GM21423 (cell line): ENCODE data around the gene CACNA1B.
"Not testable (repeated sequence)": the region's sequence is repeated elsewhere in the genome, so short reads cannot be mapped to it uniquely, and the experiment has no call there.

ENCODE experiments used
- ATAC-seq: cut with Tn5 transposase; IDR thresholded peaks from one replicate; pipeline ENCODE4 v1.9.1; 2021; ENCODE audit warnings: mild to moderate bottlenecking, moderate library complexity; ENCODE audit not compliant: unreplicated experiment

The CACNA1B gene

GRCh38 chr9:137884547-137884946 lies 7.0 kb downstream of the CACNA1B start:
- not testable (repeated sequence) for ATAC-seq

DNA sequence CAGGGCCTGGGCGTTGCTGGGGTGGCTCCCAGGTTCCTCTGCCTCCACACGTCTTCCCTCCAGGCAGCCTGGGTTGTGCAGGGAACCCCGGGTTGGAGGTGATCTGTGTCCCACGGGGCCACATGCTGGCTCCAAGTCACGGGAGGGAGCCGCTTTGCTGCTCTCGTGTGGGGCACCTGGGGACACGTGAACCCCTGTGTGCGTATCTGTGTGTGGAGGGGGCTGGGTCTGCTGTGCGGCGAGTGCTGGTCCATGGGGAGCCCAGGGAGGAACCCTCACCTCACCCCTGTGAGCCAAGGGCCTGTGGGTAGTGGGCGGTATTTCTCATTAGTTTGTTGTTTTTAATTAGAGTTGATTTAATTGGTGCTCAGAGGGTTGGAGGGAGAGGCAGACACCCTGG lies 7.5 kb downstream of the CACNA1B start:
- not testable (repeated sequence) for ATAC-seq

DNA sequence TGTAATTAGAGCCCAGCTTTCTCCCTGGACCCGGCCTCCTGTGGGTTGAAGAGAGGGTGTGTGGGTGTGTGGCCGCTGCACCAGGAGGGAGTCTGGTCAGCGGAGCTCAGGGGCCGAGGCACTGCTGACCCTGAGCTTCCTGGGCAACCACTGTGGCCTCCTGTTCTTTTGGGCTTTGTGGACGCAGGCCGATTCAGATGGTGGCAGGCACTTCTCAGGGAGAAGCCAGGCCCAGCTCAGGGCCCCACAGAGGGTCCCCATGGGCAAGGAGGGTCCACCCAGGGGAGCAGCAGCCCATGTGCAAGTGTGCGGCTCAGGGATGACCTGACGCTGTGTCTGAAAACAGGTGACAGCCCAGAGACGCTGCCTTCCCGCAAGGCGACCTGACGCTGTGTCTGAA lies 11.0 kb downstream of the CACNA1B start:
- ATAC-seq = not testable (repeated sequence)

- not testable (repeated sequence) for ATAC-seq
Measured at GRCh38 chr9:137889966-137890365, 12.4 kb downstream of the CACNA1B start.

DNA sequence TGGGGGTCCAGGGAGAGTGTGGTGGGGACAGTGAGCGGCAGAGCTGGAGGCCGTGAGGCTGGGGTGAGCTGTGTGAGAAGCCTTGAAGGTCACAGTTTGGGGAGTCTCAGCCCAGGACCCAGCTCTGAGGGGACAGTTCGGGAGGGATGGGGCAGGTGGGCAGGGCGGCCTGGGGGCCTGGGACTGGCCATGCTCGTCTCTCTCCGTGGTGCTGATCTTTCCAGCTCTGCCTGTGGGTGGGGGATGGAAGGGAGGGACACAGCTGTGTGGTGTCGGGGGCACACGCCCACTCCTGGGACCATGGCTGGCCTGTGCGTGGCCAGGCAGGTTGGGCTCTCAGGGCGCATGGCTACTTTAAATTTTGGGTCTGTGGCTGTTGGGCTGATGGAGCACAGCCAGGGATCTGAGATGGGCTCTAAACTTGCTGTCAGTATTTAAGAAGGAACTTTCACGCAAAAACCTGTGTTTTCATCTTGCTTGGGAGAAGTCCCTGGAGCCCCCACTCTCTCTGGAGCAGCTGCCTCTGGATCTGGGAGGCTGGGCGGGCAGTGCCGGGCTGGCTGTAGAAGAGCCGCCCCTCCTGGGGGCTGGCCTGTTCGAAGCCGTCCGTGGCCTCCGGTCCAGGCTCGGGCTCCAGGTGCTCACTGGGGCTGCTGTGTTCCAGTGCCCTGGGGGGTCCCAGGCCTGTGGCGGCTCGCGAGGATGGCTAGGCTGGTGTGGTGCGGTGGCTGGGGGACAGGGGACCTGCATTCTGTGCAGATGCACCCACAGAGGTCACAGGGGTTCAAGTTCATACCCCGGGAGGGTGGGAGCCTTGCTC lies 13.4 kb downstream of the CACNA1B start:
- not testable (repeated sequence) for ATAC-seq

DNA sequence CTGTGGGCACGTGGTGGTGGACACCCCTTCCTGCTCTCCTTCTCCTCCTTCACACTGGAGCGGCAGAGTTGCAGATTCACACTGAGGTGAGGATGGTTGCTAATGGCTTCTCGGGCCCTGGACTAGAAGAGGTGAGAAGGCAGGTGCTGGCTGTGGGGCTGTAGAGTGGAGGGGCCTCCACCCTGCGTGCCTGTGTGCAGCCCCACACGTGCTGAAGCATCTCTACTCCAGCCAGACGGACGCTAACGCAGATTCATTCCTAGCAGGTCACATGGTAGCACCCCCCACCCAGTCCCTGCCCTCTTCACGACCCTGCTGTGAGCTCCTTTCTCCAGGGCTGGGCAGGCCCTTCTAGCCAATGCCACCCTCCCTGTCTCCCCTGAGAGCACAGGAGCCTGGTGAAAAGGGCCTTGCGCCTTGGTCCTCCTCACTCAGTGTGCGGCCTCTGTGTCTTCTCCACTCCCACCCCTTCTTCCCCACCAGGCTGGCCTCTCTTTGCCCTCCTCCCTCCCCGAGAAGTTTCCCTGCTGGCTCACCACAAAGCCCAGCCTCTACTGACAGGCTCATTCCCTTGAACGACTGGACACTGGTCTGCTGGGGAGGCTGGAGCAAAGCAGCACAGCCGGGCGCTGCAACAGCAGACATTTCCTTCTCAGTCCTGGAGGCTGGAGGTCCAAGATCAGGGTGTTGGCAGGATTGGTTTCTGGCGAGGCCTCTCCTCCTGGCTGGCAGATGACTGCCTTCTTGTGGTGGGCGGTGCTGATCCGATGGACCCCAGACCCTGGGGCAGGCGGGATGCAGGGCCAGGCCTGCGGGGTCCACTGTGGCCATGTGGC lies 14.2 kb downstream of the CACNA1B start:
- ATAC-seq = no peak

GRCh38 chr9:137892424-137893191 lies 15.0 kb downstream of the CACNA1B start:
- no peak for ATAC-seq

DNA sequence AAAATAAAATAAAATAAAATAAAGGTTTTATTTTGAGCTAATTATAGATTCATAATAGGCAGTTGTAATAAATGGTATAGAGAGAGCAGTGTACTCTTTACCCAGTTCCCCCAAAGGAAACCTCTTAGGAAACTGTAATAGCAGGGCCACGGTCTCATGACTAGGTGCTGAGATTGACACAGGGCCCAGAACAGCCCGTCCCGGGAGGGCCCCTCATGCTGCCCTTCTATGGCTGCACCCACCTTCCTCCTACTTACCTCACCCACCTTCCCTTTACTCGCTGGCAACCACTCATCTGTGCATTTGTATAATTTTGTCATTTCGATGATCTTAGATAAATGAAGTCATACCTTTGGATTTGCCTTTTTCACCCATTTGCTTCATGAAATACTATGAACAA lies 16.1 kb downstream of the CACNA1B start:
- no peak for ATAC-seq

GRCh38 chr9:137899551-137900360 lies 22.2 kb downstream of the CACNA1B start:
- ATAC-seq = no peak

DNA sequence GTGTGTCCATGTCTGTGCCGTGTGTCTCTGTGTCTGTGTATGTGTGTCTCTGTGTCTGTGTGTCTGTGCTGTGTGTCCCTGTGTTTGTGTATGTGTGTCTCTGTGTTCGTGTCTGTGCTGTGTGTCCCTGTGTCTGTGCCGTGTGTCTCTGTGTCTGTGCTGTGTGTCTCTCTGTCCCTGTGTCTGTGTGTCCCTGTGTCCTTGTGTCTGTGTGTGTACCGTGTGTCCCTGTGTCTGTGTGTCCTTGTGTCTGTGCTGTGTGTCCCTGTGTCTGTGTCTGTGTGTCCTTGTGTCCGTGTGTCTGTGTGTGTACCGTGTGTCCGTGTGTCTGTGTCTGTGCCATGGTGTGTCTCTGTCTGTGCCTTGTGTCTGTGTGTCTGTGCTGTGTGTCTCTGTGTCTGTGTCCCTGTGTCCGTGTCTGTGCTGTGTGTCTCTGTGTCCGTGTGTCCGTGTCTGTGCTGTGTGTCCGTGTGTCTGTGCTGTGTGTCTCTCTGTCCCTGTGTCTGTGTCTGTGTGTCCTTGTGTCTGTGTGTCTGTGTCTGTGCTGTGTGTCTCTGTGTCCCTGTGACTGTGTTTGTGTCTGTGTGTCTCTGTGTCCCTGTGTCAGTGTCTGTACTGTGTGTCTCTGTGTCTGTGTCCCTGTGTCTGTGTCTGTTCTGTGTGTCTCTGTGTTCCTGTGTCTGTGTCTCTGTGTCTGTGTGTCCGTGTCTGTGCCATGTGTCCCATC lies 23.2 kb downstream of the CACNA1B start:
- no peak for ATAC-seq

DNA sequence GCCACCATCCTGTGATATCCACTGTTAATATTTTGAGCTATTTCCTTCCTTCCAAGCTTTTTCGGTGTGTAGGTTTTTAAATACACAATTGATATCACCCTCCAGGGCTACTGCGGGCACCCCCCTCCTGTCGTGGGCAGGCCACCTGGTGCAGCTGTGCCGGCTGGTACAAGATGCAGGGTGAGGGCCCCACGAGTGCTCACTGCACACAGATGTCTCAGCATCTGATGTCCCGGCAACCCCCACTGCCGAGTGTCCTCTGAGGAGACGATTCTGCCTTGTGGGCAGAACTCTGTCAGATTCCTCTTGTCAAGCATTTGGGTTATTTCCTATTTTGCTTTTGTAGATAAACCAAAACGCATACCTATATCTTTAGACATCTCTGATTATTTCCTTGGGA lies 25.1 kb downstream of the CACNA1B start:
- no peak for ATAC-seq

- no peak for ATAC-seq
Measured at GRCh38 chr9:137905740-137906139, 28.2 kb downstream of the CACNA1B start.

GRCh38 chr9:137907776-137908175 lies 30.2 kb downstream of the CACNA1B start:
- ATAC-seq = no peak

GRCh38 chr9:137912671-137913070 lies 35.1 kb downstream of the CACNA1B start:
- ATAC-seq = no peak

DNA sequence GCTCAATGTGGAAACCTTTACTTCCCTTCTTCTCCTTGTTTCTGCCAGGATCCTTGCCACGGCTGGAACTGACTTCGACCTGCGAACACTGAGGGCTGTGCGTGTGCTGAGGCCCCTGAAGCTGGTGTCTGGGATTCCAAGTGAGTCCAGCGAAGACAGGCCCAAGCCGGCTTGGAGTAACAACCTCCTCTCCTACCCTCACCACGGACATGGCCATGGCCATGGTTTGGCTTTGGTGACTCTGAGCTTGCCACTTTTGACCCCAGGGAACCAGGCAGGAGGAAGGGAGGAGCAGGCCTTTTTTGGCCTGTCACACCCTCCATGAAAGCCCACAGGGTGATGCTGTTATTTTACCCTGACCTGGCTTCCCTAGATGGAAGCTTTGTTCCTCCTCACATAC lies 35.5 kb downstream of the CACNA1B start:
- ATAC-seq = no peak

DNA sequence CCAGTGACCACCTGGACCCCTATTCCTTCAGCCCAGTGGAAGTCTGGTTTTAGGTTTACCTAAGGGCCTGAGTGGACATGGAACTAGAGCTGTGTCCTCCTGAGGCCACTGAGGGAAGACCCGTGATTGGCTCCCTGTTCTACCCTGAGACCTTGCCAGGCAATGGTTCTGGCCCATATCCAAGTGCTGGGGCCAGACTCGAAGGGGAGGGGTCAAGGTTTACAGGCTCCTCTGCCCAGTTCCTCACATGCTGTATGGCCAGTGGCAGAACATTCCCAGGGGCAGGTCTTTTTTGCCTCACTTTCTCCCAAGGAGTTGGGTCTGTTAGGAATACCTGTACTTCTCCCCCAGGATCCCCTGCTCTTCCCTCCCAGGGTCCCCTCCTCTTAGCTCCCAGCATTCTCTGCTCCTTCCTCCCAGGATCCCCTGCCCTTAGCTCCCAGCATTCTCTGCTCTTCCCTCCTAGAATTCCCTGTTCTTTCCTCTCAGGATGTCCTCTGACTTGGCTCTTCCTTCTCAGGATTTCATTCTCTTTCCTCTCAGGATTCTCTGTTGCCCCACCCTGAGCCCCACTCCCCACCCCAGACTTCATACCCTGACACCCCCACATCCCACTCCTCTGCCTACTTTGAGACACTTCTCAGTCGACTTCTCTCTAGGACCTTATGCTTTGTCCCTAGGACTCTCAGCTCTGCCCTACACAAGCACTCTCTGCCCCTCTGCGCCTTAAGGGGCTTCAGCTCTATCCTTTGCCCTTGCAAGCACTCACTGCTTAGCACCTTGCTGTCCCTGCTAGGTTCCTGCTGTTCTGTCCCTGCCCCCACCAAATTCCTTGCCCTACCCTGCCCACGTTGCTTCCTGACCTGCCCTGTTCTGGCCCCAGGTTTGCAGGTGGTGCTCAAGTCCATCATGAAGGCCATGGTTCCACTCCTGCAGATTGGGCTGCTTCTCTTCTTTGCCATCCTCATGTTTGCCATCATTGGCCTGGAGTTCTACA lies 36.5 kb downstream of the CACNA1B start:
- ATAC-seq = no peak

- ATAC-seq = no peak
Measured at GRCh38 chr9:137916540-137916939, 39.0 kb downstream of the CACNA1B start.

DNA sequence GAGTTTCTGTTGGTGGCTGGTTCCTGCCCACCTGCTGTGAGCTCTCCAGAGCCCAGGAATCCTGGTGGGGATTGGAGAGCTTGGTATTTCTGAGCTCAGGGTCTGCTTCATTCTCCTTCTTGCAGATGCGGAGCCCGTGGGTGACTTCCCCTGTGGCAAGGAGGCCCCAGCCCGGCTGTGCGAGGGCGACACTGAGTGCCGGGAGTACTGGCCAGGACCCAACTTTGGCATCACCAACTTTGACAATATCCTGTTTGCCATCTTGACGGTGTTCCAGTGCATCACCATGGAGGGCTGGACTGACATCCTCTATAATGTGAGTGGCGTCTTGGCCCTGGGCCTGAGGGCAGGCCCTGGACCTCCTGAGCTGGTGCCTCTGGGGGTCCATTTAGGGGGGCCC lies 39.5 kb downstream of the CACNA1B start:
- ATAC-seq = no peak

- no peak for ATAC-seq
Measured at GRCh38 chr9:137917795-137918194, 40.2 kb downstream of the CACNA1B start.
